MV-4-11 (cell line): Measurements from ENCODE around the gene NRXN3.

Experiments
- DNase-seq: peaks from one replicate; lab custom pipeline; 2025; lab: John Stamatoyannopoulos, UW

The NRXN3 gene

GRCh38 chr14:79419571-79420327 is 1249.6 kb downstream of the NRXN3 start:
- DNase-seq = no peak

GRCh38 chr14:79420725-79421124 is 1250.6 kb downstream of the NRXN3 start:
- DNase-seq = no peak

GRCh38 chr14:79421811-79422210 is 1251.6 kb downstream of the NRXN3 start:
- DNase-seq = no peak

- DNase-seq = no peak
Observed at GRCh38 chr14:79424462-79424861, 1254.3 kb downstream of the NRXN3 start.

GRCh38 chr14:79426103-79426755 is 1256.1 kb downstream of the NRXN3 start:
- no peak for DNase-seq

- DNase-seq = no peak
Observed at GRCh38 chr14:79432640-79433039, 1262.5 kb downstream of the NRXN3 start.

GRCh38 chr14:79436335-79436734 is 1266.2 kb downstream of the NRXN3 start:
- no peak for DNase-seq

- DNase-seq = no peak
Observed at GRCh38 chr14:79437951-79438350, 1267.8 kb downstream of the NRXN3 start.

GRCh38 chr14:79438696-79439342 is 1268.6 kb downstream of the NRXN3 start:
- no peak for DNase-seq

GRCh38 chr14:79442786-79443185 is 1272.6 kb downstream of the NRXN3 start:
- DNase-seq = no peak

- no peak for DNase-seq
Observed at GRCh38 chr14:79443602-79444001, 1273.4 kb downstream of the NRXN3 start.

GRCh38 chr14:79448960-79449359 is 1278.8 kb downstream of the NRXN3 start:
- DNase-seq = no peak

- no peak for DNase-seq
Observed at GRCh38 chr14:79451601-79452000, 1281.4 kb downstream of the NRXN3 start.

GRCh38 chr14:79453276-79453675 is 1283.1 kb downstream of the NRXN3 start:
- DNase-seq = no peak

- DNase-seq = no peak
Observed at GRCh38 chr14:79464468-79464867, 1294.3 kb downstream of the NRXN3 start.

- no peak for DNase-seq
Observed at GRCh38 chr14:79465651-79466050, 1295.5 kb downstream of the NRXN3 start.

- no peak for DNase-seq
Observed at GRCh38 chr14:79466938-79467527, 1296.9 kb downstream of the NRXN3 start.

GRCh38 chr14:79467835-79468234 is 1297.7 kb downstream of the NRXN3 start:
- DNase-seq = no peak

GRCh38 chr14:79468486-79468885 is 1298.3 kb downstream of the NRXN3 start:
- no peak for DNase-seq

- DNase-seq = no peak
Observed at GRCh38 chr14:79473651-79474050, 1303.5 kb downstream of the NRXN3 start.

GRCh38 chr14:79475887-79476532 is 1305.8 kb downstream of the NRXN3 start:
- DNase-seq = no peak

- no peak for DNase-seq
Observed at GRCh38 chr14:79476552-79476951, 1306.4 kb downstream of the NRXN3 start.
